ENCODE results near the gene ARID2. TPM values are rescaled to one million over a fixed set of nuclear protein-coding genes. Genes with fewer than 3 reads are reported as not detected.
A peak's percentile ranks its signal among the peaks of the same experiment; 100 is the strongest.

Gene ARID2
- total RNA-seq, 4 donors from 2014 or later, result 10.5 to 25.0 (median 11.7) TPM

GRCh38 chr12:45930369-45930768, 200.9 kb downstream of the ARID2 start:
- peaks cover 6 to 10% of the 10 kb centered on the region in 2 donors for H3K4me1 ChIP-seq
- no peaks in the 10 kb centered on the region for H3K9me3 ChIP-seq
- no peak overlapping the region for H3K27ac ChIP-seq
- peaks cover 0 to 77% of the 10 kb centered on the region in 2 donors for H3K36me3 ChIP-seq
- DNase-seq (no peak), ATAC-seq (no peak)
- no peaks in the 10 kb centered on the region for H3K27me3 ChIP-seq
- in situ Hi-C loops (cut with MboI; ENCODE audit: low sequenced_read_pairs in 4 of 4), result no loop called here
- TF ChIP-seq CTCF (IDR thresholded peaks at IDR 0.05 in 4 of 5, conservative IDR thresholded peaks at IDR 0.05 in 1 of 5) (no peak), POLR2A (IDR thresholded peaks at IDR 0.05) (no peak)
- intact Hi-C loops (cut with DNase I; ENCODE audit: low total_unique reads), result no loop called here
- H3K4me3 ChIP-seq, result no peak overlapping the region

GRCh38 chr12:45933504-45933903, 204.0 kb downstream of the ARID2 start:
- Histone ChIP-seq H3K9me3 (no peaks in the 10 kb centered on the region), H3K27me3 (no peaks in the 10 kb centered on the region), H3K27ac (peak overlapping the region in 1 of 4 donors; percentile 4), H3K36me3 (peaks cover 0 to 53% of the 10 kb centered on the region in 2 donors), H3K4me1 (peaks cover 6 to 10% of the 10 kb centered on the region in 2 donors), H3K4me3 (no peak overlapping the region)
- DNase-seq (no peak), ATAC-seq (no peak)
- intact Hi-C loops (cut with DNase I; ENCODE audit: low total_unique reads), result no loop called here
- in situ Hi-C loops (cut with MboI; ENCODE audit: low sequenced_read_pairs in 4 of 4), result no loop called here
- no peak for TF ChIP-seq POLR2A (IDR thresholded peaks at IDR 0.05)
- no peak for TF ChIP-seq CTCF (IDR thresholded peaks at IDR 0.05 in 4 of 5, conservative IDR thresholded peaks at IDR 0.05 in 1 of 5)

GRCh38 chr12:45934956-45935355, 205.4 kb downstream of the ARID2 start:
- Histone ChIP-seq H3K9me3 (no peaks in the 10 kb centered on the region), H3K27me3 (no peaks in the 10 kb centered on the region), H3K27ac (no peak overlapping the region), H3K4me3 (no peak overlapping the region), H3K4me1 (peaks cover 6 to 10% of the 10 kb centered on the region in 2 donors), H3K36me3 (peaks cover 0 to 39% of the 10 kb centered on the region in 2 donors)
- intact Hi-C loops (cut with DNase I; ENCODE audit: low total_unique reads), result no loop called here
- DNase-seq (no peak), ATAC-seq (no peak)
- TF ChIP-seq CTCF (IDR thresholded peaks at IDR 0.05 in 4 of 5, conservative IDR thresholded peaks at IDR 0.05 in 1 of 5), result no peak
- no peak for TF ChIP-seq POLR2A (IDR thresholded peaks at IDR 0.05)
- in situ Hi-C loops (cut with MboI; ENCODE audit: low sequenced_read_pairs in 4 of 4), result no loop called here

GRCh38 chr12:45938566-45938965, 209.1 kb downstream of the ARID2 start:
- no peak overlapping the region for H3K4me3 ChIP-seq
- H3K27me3 ChIP-seq, result no peaks in the 10 kb centered on the region
- no peaks in the 10 kb centered on the region for H3K9me3 ChIP-seq
- DNase-seq, result no peak
- TF ChIP-seq CTCF (IDR thresholded peaks at IDR 0.05 in 4 of 5, conservative IDR thresholded peaks at IDR 0.05 in 1 of 5), result no peak
- TF ChIP-seq POLR2A (IDR thresholded peaks at IDR 0.05), result no peak
- no peak overlapping the region for H3K27ac ChIP-seq
- peaks cover 6 to 8% of the 10 kb centered on the region in 2 donors for H3K4me1 ChIP-seq
- H3K36me3 ChIP-seq, result peaks cover 0 to 33% of the 10 kb centered on the region in 2 donors
- no peak for ATAC-seq
- intact Hi-C loops (cut with DNase I; ENCODE audit: low total_unique reads), result no loop called here
- in situ Hi-C loops (cut with MboI; ENCODE audit: low sequenced_read_pairs in 4 of 4), result no loop called here

GRCh38 chr12:45939759-45940158, 210.3 kb downstream of the ARID2 start:
- Histone ChIP-seq H3K4me3 (no peak overlapping the region), H3K36me3 (peaks cover 0 to 42% of the 10 kb centered on the region in 2 donors), H3K9me3 (no peaks in the 10 kb centered on the region), H3K4me1 (peaks cover 0 to under 1% of the 10 kb centered on the region in 2 donors), H3K27me3 (no peaks in the 10 kb centered on the region), H3K27ac (no peak overlapping the region)
- ATAC-seq (no peak), DNase-seq (no peak)
- TF ChIP-seq POLR2A (IDR thresholded peaks at IDR 0.05) (no peak), CTCF (IDR thresholded peaks at IDR 0.05 in 4 of 5, conservative IDR thresholded peaks at IDR 0.05 in 1 of 5) (no peak)
- in situ Hi-C loops (cut with MboI; ENCODE audit: low sequenced_read_pairs in 4 of 4), result no loop called here
- intact Hi-C loops (cut with DNase I; ENCODE audit: low total_unique reads), result no loop called here

Measured in gastrocnemius medialis (tissue), 4 donors.